Calu3 (cell line): Measurements from ENCODE around the gene ZNF81. TPM values are rescaled to one million over a fixed set of nuclear protein-coding genes. Genes with fewer than 3 reads are reported as not detected.

Experiments used
- BruUV-seq: library from RNA; stranded (reverse); fragments of 400-500 nt; replicated peaks from 2 replicates; lab custom pipeline; 2021; lab: Mats Ljungman, UMichigan
- CTCF ChIA-PET: fragments of 300-600 bp; sonication (Branson Sonifier 250); formaldehyde crosslinking; loops from one replicate; lab custom pipeline; 2022; ENCODE audit warnings: antibody characterized with exemption; lab: Charles Lee
- DNase-seq: peaks from one replicate; pipeline ENCODE4 v3.0.0; 2022
- H3K27ac Mint-ChIP-seq: one replicate; pipeline ENCODE4 v1.8.0; 2022; ENCODE audit warnings: mixed read lengths; ENCODE audit not compliant: unreplicated experiment
- H3K27me3 Mint-ChIP-seq: one replicate; pipeline ENCODE4 v1.8.0; 2022; ENCODE audit warnings: mixed read lengths; ENCODE audit not compliant: unreplicated experiment
- H3K36me3 Mint-ChIP-seq: one replicate; pipeline ENCODE4 v1.8.0; 2022; ENCODE audit warnings: mild to moderate bottlenecking, moderate library complexity, mixed read lengths; ENCODE audit not compliant: insufficient read depth, unreplicated experiment
- H3K4me1 Mint-ChIP-seq: one replicate; pipeline ENCODE4 v1.8.0; 2022; ENCODE audit warnings: mild to moderate bottlenecking, low read depth, mixed read lengths; ENCODE audit not compliant: unreplicated experiment
- H3K4me3 Mint-ChIP-seq: one replicate; pipeline ENCODE4 v1.8.0; 2022; ENCODE audit warnings: mild to moderate bottlenecking, low read depth, moderate library complexity, mixed read lengths; ENCODE audit not compliant: unreplicated experiment
- H3K9me3 Mint-ChIP-seq: one replicate; pipeline ENCODE4 v1.8.0; 2022; ENCODE audit warnings: low read depth, mixed read lengths; ENCODE audit not compliant: unreplicated experiment
- CTCF ChIP-seq: fragments of 200-600 bp; IDR thresholded peaks from one replicate; pipeline ENCODE4 v1.8.0; 2022; ENCODE audit warnings: antibody characterized with exemption; ENCODE audit not compliant: unreplicated experiment
- intact Hi-C: fragments of 100-400 bp; cut with micrococcal nuclease; formaldehyde crosslinking; loops from one replicate; pipeline ENCODE4 v1.10.0; 2022; ENCODE audit not compliant: unreplicated experiment
- total RNA-seq: library from RNA; stranded (reverse); gene quantifications from 2 replicates; pipeline ENCODE4 v1.2.3, GENCODE V29; 2022

Gene ZNF81
- total RNA-seq, 1 experiment from 2014 or later, result 10.7 TPM

- H3K4me3 Mint-ChIP-seq, result no peak overlapping the region
- CTCF ChIA-PET, result no interaction called here
- no TSS peak for BruUV-seq
- no peak for DNase-seq
- peaks cover 17% of the 10 kb centered on the region for H3K36me3 Mint-ChIP-seq
- H3K27ac Mint-ChIP-seq, result no peak overlapping the region
- H3K9me3 Mint-ChIP-seq, result no peaks in the 10 kb centered on the region
- no peaks in the 10 kb centered on the region for H3K4me1 Mint-ChIP-seq
- no peaks in the 10 kb centered on the region for H3K27me3 Mint-ChIP-seq
- no peak for TF ChIP-seq CTCF
- intact Hi-C loops, result no loop called here
Measured at GRCh38 chrX:47838361-47838760, 1.7 kb downstream of the ZNF81 start.

- Mint-ChIP-seq H3K27ac (no peak overlapping the region), H3K36me3 (peaks cover 17% of the 10 kb centered on the region), H3K27me3 (no peaks in the 10 kb centered on the region), H3K9me3 (no peaks in the 10 kb centered on the region), H3K4me3 (no peak overlapping the region), H3K4me1 (no peaks in the 10 kb centered on the region)
- intact Hi-C loops, result no loop called here
- CTCF ChIA-PET, result no interaction called here
- BruUV-seq, result no TSS peak
- TF ChIP-seq CTCF, result no peak
- DNase-seq, result no peak
Measured at GRCh38 chrX:47840111-47840510, 3.4 kb downstream of the ZNF81 start.

- Mint-ChIP-seq H3K4me3 (no peak overlapping the region), H3K9me3 (no peaks in the 10 kb centered on the region), H3K4me1 (no peaks in the 10 kb centered on the region), H3K27me3 (no peaks in the 10 kb centered on the region), H3K36me3 (no peaks in the 10 kb centered on the region), H3K27ac (no peak overlapping the region)
- CTCF ChIA-PET, result no interaction called here
- no peak for TF ChIP-seq CTCF
- BruUV-seq, result no TSS peak
- intact Hi-C loops, result no loop called here
- DNase-seq, result no peak
Measured at GRCh38 chrX:47843363-47843762, 6.7 kb downstream of the ZNF81 start.

- intact Hi-C loops, result no loop called here
- Mint-ChIP-seq H3K36me3 (no peaks in the 10 kb centered on the region), H3K27me3 (no peaks in the 10 kb centered on the region), H3K9me3 (no peaks in the 10 kb centered on the region), H3K4me1 (no peaks in the 10 kb centered on the region), H3K4me3 (no peak overlapping the region), H3K27ac (no peak overlapping the region)
- no peak for DNase-seq
- BruUV-seq, result no TSS peak
- no peak for TF ChIP-seq CTCF
- CTCF ChIA-PET, result no interaction called here
Measured at GRCh38 chrX:47844117-47844516, 7.4 kb downstream of the ZNF81 start.

GRCh38 chrX:47846040-47846439, 9.3 kb downstream of the ZNF81 start:
- Mint-ChIP-seq H3K36me3 (no peaks in the 10 kb centered on the region), H3K4me3 (no peak overlapping the region), H3K27ac (no peak overlapping the region), H3K27me3 (no peaks in the 10 kb centered on the region), H3K9me3 (no peaks in the 10 kb centered on the region), H3K4me1 (no peaks in the 10 kb centered on the region)
- DNase-seq, result no peak
- BruUV-seq, result no TSS peak
- CTCF ChIA-PET, result no interaction called here
- intact Hi-C loops, result no loop called here
- TF ChIP-seq CTCF, result no peak
